PC-9 (cell line): ENCODE results near the gene BTBD1. TPM values are rescaled to one million over a fixed set of nuclear protein-coding genes. Genes with fewer than 3 reads are reported as not detected.

Experiments used
- BruUV-seq: library from RNA; stranded (reverse); fragments of 400-500 nt; replicated peaks from 2 replicates; lab custom pipeline; 2021; lab: Mats Ljungman, UMichigan
- CTCF ChIA-PET: fragments of 300-600 bp; sonication (Branson Sonifier 250); formaldehyde crosslinking; loops from one replicate; lab custom pipeline; 2022; ENCODE audit warnings: antibody characterized with exemption; lab: Charles Lee
- POLR2A ChIA-PET: fragments of 300-600 bp; sonication (Branson Sonifier 250); formaldehyde crosslinking; loops from one replicate; lab custom pipeline; 2022; ENCODE audit warnings: antibody characterized with exemption; ENCODE audit not compliant: unreplicated experiment; lab: Charles Lee
- DNase-seq, 2 experiments: peaks; one replicate each; pipeline versions ENCODE4 v3.0.0 to v3.0.0-alpha.2; 2015 to 2022; ENCODE audit warnings: mixed read lengths in 1 of 2
- H2AFZ ChIP-seq: fragments of 200-600 bp; sonication (generic); 2 replicates; pipeline ENCODE4 v1.8.1; 2017; ENCODE audit warnings: antibody characterized with exemption
- H3F3A ChIP-seq: fragments of 200-600 bp; sonication (generic); 2 replicates; pipeline ENCODE4 v1.8.1; 2017; ENCODE audit warnings: antibody characterized with exemption, mild to moderate bottlenecking, low read depth; ENCODE audit not compliant: insufficient read depth
- H3K27ac ChIP-seq: fragments of 200-600 bp; sonication (generic); 2 replicates; pipeline ENCODE4 v1.6.1; 2016; ENCODE audit warnings: mixed run types
- H3K27me3 ChIP-seq: fragments of 200-600 bp; sonication (generic); 2 replicates; pipeline ENCODE4 v1.6.1; 2016; ENCODE audit warnings: low read depth, mixed run types; ENCODE audit not compliant: insufficient read depth
- H3K36me3 ChIP-seq: fragments of 200-600 bp; sonication (generic); 2 replicates; pipeline ENCODE4 v1.6.1; 2016; ENCODE audit warnings: low read depth, mixed run types
- H3K4me1 ChIP-seq: fragments of 200-600 bp; sonication (generic); replicated peaks from 2 replicates; pipeline ENCODE4 v1.6.1; 2016; ENCODE audit warnings: mixed run types; ENCODE audit not compliant: insufficient read depth
- H3K4me2 ChIP-seq: fragments of 200-600 bp; sonication (generic); 2 replicates; pipeline ENCODE4 v1.6.1; 2017; ENCODE audit warnings: mixed run types
- H3K4me3 ChIP-seq: fragments of 200-600 bp; sonication (generic); 2 replicates; pipeline ENCODE4 v1.6.1; 2016; ENCODE audit warnings: mixed run types
- H3K79me2 ChIP-seq: fragments of 200-600 bp; sonication (generic); 2 replicates; pipeline ENCODE4 v1.6.1; 2017; ENCODE audit warnings: low read depth, mixed run types
- H3K9me2 ChIP-seq: fragments of 200-600 bp; sonication (generic); 2 replicates; pipeline ENCODE4 v1.8.1; 2017; ENCODE audit warnings: mild to moderate bottlenecking; ENCODE audit not compliant: insufficient read depth
- H3K9me3 ChIP-seq: fragments of 200-600 bp; sonication (generic); 2 replicates; pipeline ENCODE4 v1.8.1; 2016; ENCODE audit warnings: low read depth; ENCODE audit not compliant: insufficient read depth
- H4K20me1 ChIP-seq: fragments of 200-600 bp; sonication (generic); 2 replicates; pipeline ENCODE4 v1.8.1; 2017; ENCODE audit not compliant: insufficient read depth
- EZH2 ChIP-seq: fragments of 200-600 bp; sonication (generic); IDR thresholded peaks from 2 replicates; pipeline ENCODE4 v1.8.0; 2017; ENCODE audit warnings: antibody characterized with exemption, low read depth
- intact Hi-C: fragments of 100-400 bp; cut with micrococcal nuclease; formaldehyde crosslinking; loops from one replicate; pipeline ENCODE4 v1.10.0; 2022; ENCODE audit not compliant: unreplicated experiment
- total RNA-seq: library from RNA; stranded (reverse); gene quantifications from 2 replicates; pipeline ENCODE4 v1.2.3, GENCODE V29; 2021
- TF ChIP-seq, protein P1 (sequence below): fragments of 200-600 bp; sonication (generic); conservative IDR thresholded peaks from 2 replicates; pipeline ENCODE4 v1.6.1; 2017; ENCODE audit warnings: mixed run types, antibody characterized with exemption, mild to moderate bottlenecking, moderate library complexity

The BTBD1 gene
- total RNA-seq, 1 experiment from 2014 or later: 28.2 TPM

DNA sequence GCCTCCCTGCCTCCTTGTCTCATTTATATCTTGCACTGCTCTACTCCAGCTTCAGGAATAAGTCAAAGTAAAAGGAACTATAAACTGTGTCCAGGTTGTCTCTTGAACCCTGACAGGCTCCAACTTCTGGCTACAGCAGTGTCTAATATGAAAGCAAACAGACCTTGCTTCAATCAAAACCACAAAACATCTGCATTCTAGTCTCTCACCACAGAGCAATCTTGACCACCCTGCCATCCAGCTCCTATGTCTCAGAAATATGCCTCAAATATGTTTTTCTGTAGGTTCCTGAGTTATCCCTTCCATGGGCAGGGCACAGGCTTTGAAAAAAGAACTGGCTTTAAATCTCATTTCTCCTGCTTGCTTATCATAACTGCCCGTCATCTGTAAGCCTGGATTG lies 94.1 kb downstream of the BTBD1 start:
- H3K36me3 ChIP-seq: no peaks in the 10 kb centered on the region
- ChIA-PET CTCF (no interaction called here), POLR2A (no interaction called here)
- H3K79me2 ChIP-seq: no peaks in the 10 kb centered on the region
- no peak overlapping the region for H2AFZ ChIP-seq
- no peaks in the 10 kb centered on the region for H3F3A ChIP-seq
- H3K9me2 ChIP-seq: no peaks in the 10 kb centered on the region
- H3K4me3 ChIP-seq: no peak overlapping the region
- no TSS peak for BruUV-seq
- no peaks in the 10 kb centered on the region for H3K9me3 ChIP-seq
- H3K27ac ChIP-seq: no peak overlapping the region
- no peak for DNase-seq
- no peaks in the 10 kb centered on the region for H3K4me1 ChIP-seq
- intact Hi-C loops: no loop called here
- H4K20me1 ChIP-seq: no peaks in the 10 kb centered on the region
- H3K4me2 ChIP-seq: no peak overlapping the region
- H3K27me3 ChIP-seq: no peaks in the 10 kb centered on the region; the same call in 1 of the 2 replicates
- TF ChIP-seq, protein P1, sequence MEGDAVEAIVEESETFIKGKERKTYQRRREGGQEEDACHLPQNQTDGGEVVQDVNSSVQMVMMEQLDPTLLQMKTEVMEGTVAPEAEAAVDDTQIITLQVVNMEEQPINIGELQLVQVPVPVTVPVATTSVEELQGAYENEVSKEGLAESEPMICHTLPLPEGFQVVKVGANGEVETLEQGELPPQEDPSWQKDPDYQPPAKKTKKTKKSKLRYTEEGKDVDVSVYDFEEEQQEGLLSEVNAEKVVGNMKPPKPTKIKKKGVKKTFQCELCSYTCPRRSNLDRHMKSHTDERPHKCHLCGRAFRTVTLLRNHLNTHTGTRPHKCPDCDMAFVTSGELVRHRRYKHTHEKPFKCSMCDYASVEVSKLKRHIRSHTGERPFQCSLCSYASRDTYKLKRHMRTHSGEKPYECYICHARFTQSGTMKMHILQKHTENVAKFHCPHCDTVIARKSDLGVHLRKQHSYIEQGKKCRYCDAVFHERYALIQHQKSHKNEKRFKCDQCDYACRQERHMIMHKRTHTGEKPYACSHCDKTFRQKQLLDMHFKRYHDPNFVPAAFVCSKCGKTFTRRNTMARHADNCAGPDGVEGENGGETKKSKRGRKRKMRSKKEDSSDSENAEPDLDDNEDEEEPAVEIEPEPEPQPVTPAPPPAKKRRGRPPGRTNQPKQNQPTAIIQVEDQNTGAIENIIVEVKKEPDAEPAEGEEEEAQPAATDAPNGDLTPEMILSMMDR: no peak
- no peak for TF ChIP-seq EZH2

DNA sequence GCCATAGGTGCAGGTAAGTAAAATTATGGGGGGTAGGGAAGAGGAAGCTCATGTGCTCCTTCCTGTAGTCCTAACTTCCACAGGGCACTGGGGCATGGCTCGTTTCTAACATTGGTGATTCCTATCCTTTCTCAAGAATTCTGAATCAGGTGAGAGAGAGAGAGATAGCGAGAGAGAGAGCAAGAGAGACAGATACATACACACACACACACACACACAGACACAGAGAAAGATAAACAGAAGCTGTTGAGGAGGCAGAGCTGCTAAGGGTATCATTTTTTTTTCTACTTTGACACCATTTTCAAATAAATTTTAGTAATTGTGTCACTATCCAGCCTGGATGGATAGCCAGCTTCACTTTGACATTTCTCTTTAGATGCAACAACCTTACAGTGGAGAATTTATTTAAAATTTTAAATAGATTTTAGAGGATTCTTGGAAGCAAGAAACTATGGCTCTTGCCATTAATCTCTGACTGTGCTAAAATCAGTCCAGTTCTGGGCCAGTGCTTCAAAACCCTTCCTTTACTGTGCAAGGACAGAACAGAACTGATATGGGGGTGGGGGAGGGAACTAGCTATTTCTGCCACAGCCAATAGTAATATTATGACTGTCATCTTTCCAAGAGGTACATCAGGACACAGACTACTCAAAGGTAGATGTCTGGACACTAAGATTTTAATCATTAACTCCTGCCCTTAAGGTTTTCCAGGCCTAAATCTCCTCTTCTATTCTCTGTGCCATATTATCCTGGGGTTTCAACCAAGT lies 95.7 kb downstream of the BTBD1 start:
- H3K4me2 ChIP-seq: no peak overlapping the region
- H3K4me3 ChIP-seq: no peak overlapping the region
- H2AFZ ChIP-seq: no peak overlapping the region
- H3K4me1 ChIP-seq: no peaks in the 10 kb centered on the region
- H3K27ac ChIP-seq: no peak overlapping the region
- DNase-seq: no peak
- no peaks in the 10 kb centered on the region for H3K9me3 ChIP-seq
- no peaks in the 10 kb centered on the region for H3K9me2 ChIP-seq
- POLR2A ChIA-PET: interaction anchor here (0.6 kb wide), 1 partner anchor 18 kb away, joined by 4 read pairs; no protein-coding TSS in a partner anchor
- TF ChIP-seq EZH2: no peak
- TF ChIP-seq, protein P1: no peak
- BruUV-seq: no TSS peak
- CTCF ChIA-PET: no interaction called here
- H3K36me3 ChIP-seq: no peaks in the 10 kb centered on the region
- H3K27me3 ChIP-seq: no peaks in the 10 kb centered on the region; the same call in 1 of the 2 replicates
- intact Hi-C loops: no loop called here
- H3F3A ChIP-seq: no peaks in the 10 kb centered on the region
- no peaks in the 10 kb centered on the region for H3K79me2 ChIP-seq
- H4K20me1 ChIP-seq: no peaks in the 10 kb centered on the region

DNA sequence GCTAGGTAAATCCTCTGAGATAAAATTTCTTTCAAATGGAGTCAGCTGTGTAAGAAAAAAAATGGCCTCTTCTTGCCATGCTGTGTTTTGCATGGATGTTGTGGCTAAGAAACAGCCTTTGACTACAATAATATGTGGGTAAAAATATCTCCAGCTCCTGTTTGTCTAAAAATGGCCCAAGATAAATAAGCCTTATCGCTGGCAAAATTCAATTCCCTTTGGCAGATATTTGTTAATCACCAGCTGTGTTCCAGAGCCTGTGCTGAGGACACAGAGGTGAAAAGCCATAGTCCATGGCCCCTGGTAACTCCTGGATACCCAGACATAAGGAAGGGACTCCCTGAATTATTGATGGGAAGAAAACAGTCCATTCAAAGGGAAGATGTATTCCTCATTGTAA lies 96.4 kb downstream of the BTBD1 start:
- Histone ChIP-seq H3K9me3 (no peaks in the 10 kb centered on the region), H3K27ac (no peak overlapping the region), H3K79me2 (no peaks in the 10 kb centered on the region), H3K36me3 (no peaks in the 10 kb centered on the region), H3K4me2 (no peak overlapping the region), H3K4me3 (no peak overlapping the region), H3K9me2 (no peaks in the 10 kb centered on the region), H4K20me1 (no peaks in the 10 kb centered on the region), H3K27me3 (no peaks in the 10 kb centered on the region; the same call in 1 of the 2 replicates), H3F3A (no peaks in the 10 kb centered on the region), H3K4me1 (no peaks in the 10 kb centered on the region), H2AFZ (no peak overlapping the region)
- BruUV-seq: no TSS peak
- POLR2A ChIA-PET: interaction anchor here (0.6 kb wide), 1 partner anchor 19 kb away, joined by 4 read pairs; no protein-coding TSS in a partner anchor
- TF ChIP-seq, protein P1: no peak
- no peak for TF ChIP-seq EZH2
- CTCF ChIA-PET: no interaction called here
- intact Hi-C loops: no loop called here
- DNase-seq: no peak
